ENCODE data around the gene SLC45A2. TPM values are rescaled to one million over a fixed set of nuclear protein-coding genes. Genes with fewer than 3 reads are reported as not detected.
A peak's percentile ranks its signal among the peaks of the same experiment; 100 is the strongest.

SLC45A2 gene
- total and polyA plus RNA-seq, 2 of the 8 experiments (the other 6 are each of a cell fraction or from before 2014, with no cell fraction given) = 0.09 TPM; not detected in 1

GRCh38 chr5:33928283-33928682 is 56.2 kb downstream of the SLC45A2 start:
- Histone ChIP-seq H2AK5ac (ENCODE audit: low read depth, low read length) (no peak overlapping the region), H2BK15ac (ENCODE audit: low read length) (no peak overlapping the region), H3K18ac (ENCODE audit: extremely low read depth, low read length) (no peak overlapping the region), H3K9me3 (ENCODE audit: insufficient read depth in 2 of 2, low read depth in 1 of 2, low read length in 1 of 2) (no peaks in the 10 kb centered on the region), H3K14ac (ENCODE audit: insufficient read length) (no peak overlapping the region), H2BK120ac (replicated peaks; ENCODE audit: low read depth, low read length) (peak overlapping the region; percentile 19), H2BK20ac (ENCODE audit: low read length) (no peak overlapping the region), H2BK5ac (ENCODE audit: low read depth, low read length) (no peak overlapping the region), H3K4me3 (ENCODE audit: extremely low read depth in 1 of 4, insufficient read depth in 2 of 4, low read depth in 3 of 4, low read length in 4 of 4) (no peak overlapping the region), H3K79me2 (ENCODE audit: control insufficient read depth in 1 of 2, insufficient read depth in 2 of 2, low read length in 2 of 2) (no peaks in the 10 kb centered on the region), H4K8ac (ENCODE audit: extremely low read depth, insufficient read depth, low read length) (no peak overlapping the region), H3K27ac (ENCODE audit: low read depth, low read length) (no peak overlapping the region), H3K9ac (replicated peaks in 1 of 4; ENCODE audit: extremely low read depth in 1 of 4, low read depth in 3 of 4, low read length in 3 of 4) (no peak overlapping the region), H4K5ac (ENCODE audit: insufficient read length, low read depth, low read length) (no peak overlapping the region), H3K4me1 (replicated peaks in 1 of 4; ENCODE audit: control insufficient read depth in 3 of 4, insufficient read depth in 4 of 4, low read length in 3 of 4) (peaks cover 2 to 15% (median 10%) of the 10 kb centered on the region in 4 experiments; a peak in 5 of 7 replicates), H2AFZ (ENCODE audit: low read length) (no peak overlapping the region), H4K20me1 (replicated peaks in 1 of 2; ENCODE audit: control insufficient read depth in 1 of 2, insufficient read depth in 2 of 2, low read length in 2 of 2) (no peaks in the 10 kb centered on the region), H3K23ac (ENCODE audit: insufficient read length) (no peak overlapping the region), H3K79me1 (ENCODE audit: low read depth, low read length) (no peaks in the 10 kb centered on the region), H2BK12ac (ENCODE audit: low read depth, low read length) (no peak overlapping the region), H3K23me2 (ENCODE audit: low read depth, low read length) (no peaks in the 10 kb centered on the region), H3K4ac (replicated peaks; ENCODE audit: insufficient read length, low read depth, low read length) (no peak overlapping the region), H3K4me2 (ENCODE audit: insufficient read depth in 1 of 2, low read depth in 2 of 2, low read length in 2 of 2) (no peak overlapping the region), H3K27me3 (replicated peaks in 1 of 4; ENCODE audit: control insufficient read depth in 3 of 4, extremely low read depth in 1 of 4, insufficient read depth in 3 of 4, low read length in 3 of 4) (no peaks in the 10 kb centered on the region), H3K56ac (replicated peaks; ENCODE audit: insufficient read length, low read depth, low read length) (no peak overlapping the region), H4K91ac (replicated peaks; ENCODE audit: insufficient read length, low read length) (no peak overlapping the region), H3K36me3 (ENCODE audit: control insufficient read depth in 2 of 4, insufficient read depth in 4 of 4, low read length in 3 of 4) (no peaks in the 10 kb centered on the region)
- no peak for FAIRE-seq
- ChIA-PET CTCF (ENCODE audit: partially characterized antibody) (no interaction called here), POLR2A (ENCODE audit: partially characterized antibody) (interaction anchor here (0.6 kb wide), 1 partner anchor 147 kb away, joined by 3 read pairs; no protein-coding TSS in a partner anchor)
- DNase-seq (ENCODE audit: low read depth in 1 of 2, low spot score in 2 of 2) = no peak
- 82% methylated on average over 2 of the region's 2 CpGs; no CpG with 5 or more reads in 1 of the 2 experiments for WGBS, 2 experiments (ENCODE audit: extremely low coverage in 1 of 2, insufficient coverage in 1 of 2, insufficient read length in 1 of 2, insufficient replicate concordance in 2 of 2, low coverage in 1 of 2, low lambda C conversion rate in 2 of 2, missing lambda C conversion rate in 1 of 2)
- TF ChIP-seq NANOG (IDR thresholded peaks at IDR 0.05; ENCODE audit: insufficient read depth, low read depth, low read length, poor library complexity, severe bottlenecking) (no peak), JUND (IDR thresholded peaks at IDR 0.05; ENCODE audit: low read length) (no peak), CTCF (IDR thresholded peaks at IDR 0.05; ENCODE audit: control extremely low read depth in 1 of 3, insufficient read depth in 1 of 3, low read depth in 1 of 3, low read length in 3 of 3) (no peak), SRF (IDR thresholded peaks at IDR 0.05; ENCODE audit: low read depth, low read length) (no peak), KDM4A (IDR thresholded peaks at IDR 0.05; ENCODE audit: low read depth, low read length, severe bottlenecking) (no peak)
- TF ChIP-seq, protein P1, sequence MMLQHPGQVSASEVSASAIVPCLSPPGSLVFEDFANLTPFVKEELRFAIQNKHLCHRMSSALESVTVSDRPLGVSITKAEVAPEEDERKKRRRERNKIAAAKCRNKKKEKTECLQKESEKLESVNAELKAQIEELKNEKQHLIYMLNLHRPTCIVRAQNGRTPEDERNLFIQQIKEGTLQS (IDR thresholded peaks at IDR 0.05; ENCODE audit: insufficient read depth, low read depth, low read length) = no peak
